Activated CD8-positive, alpha-beta memory T cell treated with anti-CD3 and anti-CD28 coated beads for 48 hours (primary cell): ENCODE results near the gene RSRC2.
"Not testable (repeated sequence)": the region's sequence is repeated elsewhere in the genome, so short reads cannot be mapped to it uniquely, and the experiment has no call there.

Experiments
- DNase-seq, 3 experiments: peaks; one replicate each; pipeline ENCODE4 v3.0.0-alpha.2; 2020; ENCODE audit warnings: low read depth in 2 of 3, low spot score in 2 of 3

The RSRC2 gene

GRCh38 chr12:122486805-122487426 is 39.8 kb downstream of the RSRC2 start:
- DNase-seq: no peak

DNA sequence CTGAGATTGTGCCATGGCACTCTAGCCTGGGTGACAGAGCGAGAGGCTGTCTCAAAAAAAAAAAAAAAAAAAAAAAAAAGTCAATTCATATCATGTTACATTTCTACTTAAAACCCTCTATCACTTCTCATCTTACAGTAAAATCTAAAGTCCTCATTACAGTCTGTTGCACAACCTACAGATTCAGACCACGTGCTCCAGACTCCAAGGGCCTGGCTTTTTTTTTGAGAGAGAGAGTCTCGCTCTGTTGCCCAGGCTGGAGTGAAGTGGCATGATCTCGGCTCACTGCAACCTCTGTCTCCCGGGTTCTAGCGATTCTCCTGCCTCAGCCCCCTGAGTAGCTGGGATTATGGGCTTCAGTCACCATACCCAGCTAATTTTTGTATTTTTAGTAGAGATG is 40.4 kb downstream of the RSRC2 start:
- DNase-seq: not testable (repeated sequence)

DNA sequence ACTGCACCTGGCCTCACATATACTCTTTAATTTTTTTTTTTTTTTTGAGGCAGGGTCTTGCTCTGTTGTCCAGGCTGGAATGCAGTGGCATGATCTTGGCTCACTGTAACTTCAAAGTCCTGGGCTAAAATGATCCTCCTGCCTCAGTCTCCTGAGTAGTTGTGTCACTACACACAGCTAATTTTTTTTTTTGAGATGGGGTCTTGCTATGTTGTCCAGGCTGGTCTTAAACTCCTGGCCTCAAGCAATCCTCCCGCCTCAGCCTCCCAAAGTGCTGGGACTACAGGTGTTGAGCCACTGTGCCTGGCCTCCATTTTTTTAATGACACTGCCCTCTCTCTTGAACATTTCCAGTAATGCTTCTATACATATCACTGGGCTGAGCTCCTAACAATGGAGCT is 42.4 kb downstream of the RSRC2 start:
- DNase-seq: not testable (repeated sequence)

DNA sequence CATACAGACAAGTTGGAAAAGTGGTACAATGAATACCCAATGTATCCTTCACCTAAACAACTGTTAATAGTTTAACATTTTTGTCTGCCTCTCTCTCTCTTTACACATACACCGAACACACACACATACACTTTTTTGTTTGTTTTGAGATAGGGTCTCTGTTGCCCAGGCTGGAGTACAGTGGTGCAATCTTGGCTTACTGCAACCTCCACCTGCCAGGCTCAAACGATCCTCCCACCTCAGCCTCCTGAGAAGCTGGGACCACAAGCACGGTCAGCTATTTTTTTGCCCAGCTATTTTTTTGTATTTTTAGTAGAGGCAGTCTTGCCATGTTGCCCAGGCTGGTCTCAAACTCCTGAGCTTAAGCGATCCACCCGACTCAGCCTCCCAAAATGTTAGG is 42.8 kb downstream of the RSRC2 start:
- no peak for DNase-seq

DNA sequence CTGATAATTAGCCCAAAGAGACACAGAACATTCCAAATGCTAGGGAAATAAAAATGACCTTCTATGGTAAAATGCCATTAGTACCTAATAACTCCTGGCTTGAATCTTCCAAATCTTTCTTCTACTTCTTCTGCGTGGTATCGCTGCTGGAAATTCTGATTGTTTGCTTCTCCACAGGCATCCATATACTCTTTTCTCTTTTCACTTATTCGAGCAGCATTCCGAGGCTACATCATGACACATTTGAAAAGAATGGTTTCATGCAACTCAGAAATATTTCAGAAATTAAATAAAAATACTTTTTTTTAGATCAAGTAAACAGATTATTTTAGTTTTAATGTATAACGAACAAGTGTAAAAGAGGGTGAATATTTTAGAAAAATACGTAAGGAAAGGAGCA is 44.9 kb downstream of the RSRC2 start:
- DNase-seq: no peak

DNA sequence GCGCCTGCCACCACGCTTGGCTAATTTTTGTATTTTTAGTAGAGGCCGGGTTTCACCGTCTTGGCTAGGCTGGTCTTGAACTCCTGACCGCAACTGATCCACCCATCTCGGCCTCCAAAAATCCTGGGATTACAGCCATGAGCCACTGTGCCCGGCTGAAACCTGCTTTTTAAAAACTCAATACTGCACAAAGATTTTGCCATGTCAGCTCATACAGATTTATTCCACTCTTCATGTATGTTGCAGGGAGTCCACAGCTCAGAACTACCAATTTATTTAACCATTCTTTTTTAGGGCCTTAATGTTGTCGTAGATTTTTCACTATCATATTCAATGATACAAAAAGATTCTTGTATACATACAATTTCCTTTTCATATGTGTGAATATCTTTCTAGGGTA is 46.0 kb downstream of the RSRC2 start:
- no peak for DNase-seq

GRCh38 chr12:122474324-122474716 is 52.4 kb downstream of the RSRC2 start:
- DNase-seq: no peak

DNA sequence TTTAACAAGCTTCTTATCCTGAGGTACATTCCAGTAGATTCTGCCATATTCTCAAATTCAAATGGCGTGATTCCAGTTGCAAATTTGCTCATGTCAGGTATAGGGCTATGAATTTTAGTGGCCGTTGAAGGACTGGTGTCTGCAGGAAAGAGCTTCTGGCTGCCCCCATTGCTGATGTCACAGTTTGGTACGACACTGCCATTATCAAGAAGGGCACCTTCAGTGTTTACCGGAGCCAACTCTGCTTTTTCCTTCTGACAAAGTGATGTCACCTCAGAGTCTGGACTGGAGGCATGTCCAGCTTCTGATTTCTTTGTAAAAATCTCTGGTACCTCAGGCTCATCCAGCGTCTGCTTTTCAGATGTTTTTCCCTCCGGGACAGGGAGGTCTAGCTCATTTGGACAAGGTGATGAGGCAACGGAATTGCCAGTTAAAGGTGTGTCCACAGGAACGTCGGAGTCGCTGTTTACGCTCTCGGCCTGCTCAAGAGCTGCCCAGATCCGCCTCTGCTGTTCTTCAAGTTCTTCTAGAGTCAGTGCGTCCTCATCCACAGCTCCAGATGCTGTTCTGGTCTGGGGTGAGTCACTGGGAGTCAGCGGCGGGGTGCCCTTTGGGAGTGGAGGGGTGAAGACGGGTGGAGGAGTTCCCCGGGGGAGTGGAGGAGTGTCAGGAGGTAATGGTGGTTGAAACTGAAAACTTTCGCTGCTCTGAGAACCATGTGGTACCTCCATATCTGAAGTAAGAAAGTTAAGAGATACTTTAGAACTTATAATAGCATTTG is 53.0 kb downstream of the RSRC2 start:
- DNase-seq: peak in 2 of 3 experiments; percentile 29 to 59

- no peak for DNase-seq
Observed at GRCh38 chr12:122471324-122472226, 55.2 kb downstream of the RSRC2 start.

DNA sequence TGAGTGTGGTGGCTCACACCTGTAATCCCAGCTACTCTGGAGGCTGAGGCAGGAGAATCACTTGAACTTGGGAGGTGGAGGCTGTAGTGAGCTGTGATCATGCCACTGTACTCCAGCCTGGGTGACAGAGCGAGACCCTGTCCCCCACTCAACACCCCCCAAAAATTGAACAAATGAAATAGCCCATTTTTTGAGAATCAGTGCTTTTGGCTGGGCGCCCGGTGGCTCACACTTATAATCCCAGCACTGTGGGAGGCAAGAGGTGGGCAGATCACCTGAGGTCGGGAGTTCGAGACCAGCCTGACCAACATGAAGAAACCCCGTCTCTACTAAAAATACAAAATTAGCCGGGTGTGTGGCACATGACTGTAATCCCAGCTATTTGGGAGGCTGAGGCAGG is 56.2 kb downstream of the RSRC2 start:
- DNase-seq: not testable (repeated sequence)

GRCh38 chr12:122469856-122470255 is 56.9 kb downstream of the RSRC2 start:
- not testable (repeated sequence) for DNase-seq

DNA sequence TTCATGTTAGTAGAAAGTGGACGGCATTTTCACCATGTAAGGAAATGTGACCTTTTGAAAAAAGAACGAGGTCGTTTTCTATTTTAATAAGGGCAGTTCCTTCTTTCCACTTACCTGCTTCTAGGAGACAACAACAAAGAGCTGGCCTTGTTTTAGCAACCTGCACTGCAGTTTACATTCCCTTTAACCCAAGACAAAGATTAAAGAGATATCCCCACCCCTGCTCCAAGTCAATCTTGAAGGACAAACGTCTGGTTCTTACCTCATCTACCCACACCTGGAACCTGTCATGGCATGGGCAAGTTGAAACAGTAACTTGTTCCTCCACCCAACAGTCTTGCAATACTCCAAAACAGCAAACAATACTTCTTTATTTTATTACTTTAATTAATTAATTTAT is 58.8 kb downstream of the RSRC2 start:
- no peak for DNase-seq

- DNase-seq: not testable (repeated sequence)
Observed at GRCh38 chr12:122464317-122465042, 62.3 kb downstream of the RSRC2 start.

DNA sequence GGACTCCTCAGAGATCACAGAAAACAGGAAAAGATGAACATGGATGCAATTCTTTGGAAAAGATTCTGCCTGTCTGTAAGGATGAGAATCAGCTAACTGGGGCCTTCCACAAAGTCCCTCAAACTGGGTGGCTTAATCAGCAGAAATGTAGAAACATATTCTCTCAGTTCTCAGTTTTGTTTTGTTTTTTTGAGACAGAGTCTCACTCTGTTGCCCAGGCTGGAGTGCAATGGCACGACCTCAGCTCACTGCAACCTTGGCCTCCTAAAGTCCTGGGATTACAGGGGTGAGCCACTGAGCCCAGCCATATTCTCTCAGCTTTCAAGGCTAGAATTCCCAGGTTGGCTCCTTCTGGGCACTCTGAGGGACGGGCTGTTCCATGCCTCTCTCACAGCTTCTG is 66.1 kb downstream of the RSRC2 start:
- DNase-seq: no peak

- DNase-seq: no peak
Observed at GRCh38 chr12:122460061-122460460, 66.7 kb downstream of the RSRC2 start.

DNA sequence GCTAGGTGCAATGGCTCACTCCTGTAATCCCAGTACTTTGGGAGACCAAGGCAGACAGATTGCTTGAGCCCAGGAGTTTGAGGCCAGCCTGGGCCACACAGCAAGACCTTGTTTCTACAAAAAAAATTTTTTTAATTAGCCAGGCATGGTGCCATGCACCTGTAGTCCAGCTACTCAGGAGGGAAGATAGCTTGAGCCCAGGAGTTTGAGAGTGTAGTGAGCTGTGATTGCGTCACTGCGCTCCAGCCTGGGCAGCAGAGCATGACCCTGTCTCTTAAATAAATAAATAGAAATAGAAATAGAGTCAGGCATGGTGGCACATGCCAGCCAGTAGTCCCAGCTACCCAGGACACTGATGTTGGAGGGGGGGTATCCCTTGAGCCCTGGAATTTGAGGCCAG is 67.5 kb downstream of the RSRC2 start:
- DNase-seq: no peak

DNA sequence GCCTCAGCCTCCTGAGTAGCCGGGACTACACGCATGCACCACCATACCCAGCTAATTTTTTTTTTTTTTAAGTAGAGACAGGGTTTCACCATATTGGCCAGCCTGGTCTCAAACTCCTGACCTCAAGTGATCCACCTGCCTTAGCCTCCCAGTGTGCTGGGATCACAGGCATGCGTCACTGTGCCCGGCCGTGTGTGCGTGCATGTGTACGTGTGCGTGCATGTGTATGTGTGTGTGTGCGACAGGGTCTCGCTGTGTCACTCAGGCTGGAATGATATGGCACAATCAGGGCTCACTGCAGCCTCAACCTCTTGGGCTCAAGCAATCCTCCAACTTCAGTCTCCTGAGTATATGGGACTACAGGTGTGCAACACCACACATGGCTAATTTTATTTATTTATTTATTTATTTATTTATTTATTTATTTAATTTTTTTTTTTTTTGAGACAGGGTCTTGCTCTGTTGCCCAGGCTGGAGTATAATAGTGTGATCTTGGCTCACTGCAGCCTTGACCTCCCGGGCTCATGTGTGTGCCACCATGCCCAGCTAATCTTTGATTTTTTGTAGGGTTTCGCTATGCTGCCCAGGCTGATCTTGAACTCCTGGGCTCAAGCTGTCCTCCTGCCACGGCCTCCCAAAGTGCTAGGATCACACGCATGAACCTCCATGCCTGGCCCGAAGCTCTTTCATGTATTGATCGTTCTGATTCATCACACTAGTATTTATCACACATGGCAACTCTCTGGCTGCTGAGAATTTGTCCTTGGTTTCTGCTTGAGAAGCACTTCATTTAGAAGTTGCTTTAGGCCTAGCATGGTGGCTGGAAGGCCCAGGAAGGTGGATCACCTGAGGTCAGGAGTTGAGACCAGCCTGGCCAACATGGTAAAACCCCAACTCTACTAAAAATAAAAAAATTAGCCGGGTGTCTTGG is 68.4 kb downstream of the RSRC2 start:
- no peak for DNase-seq

DNA sequence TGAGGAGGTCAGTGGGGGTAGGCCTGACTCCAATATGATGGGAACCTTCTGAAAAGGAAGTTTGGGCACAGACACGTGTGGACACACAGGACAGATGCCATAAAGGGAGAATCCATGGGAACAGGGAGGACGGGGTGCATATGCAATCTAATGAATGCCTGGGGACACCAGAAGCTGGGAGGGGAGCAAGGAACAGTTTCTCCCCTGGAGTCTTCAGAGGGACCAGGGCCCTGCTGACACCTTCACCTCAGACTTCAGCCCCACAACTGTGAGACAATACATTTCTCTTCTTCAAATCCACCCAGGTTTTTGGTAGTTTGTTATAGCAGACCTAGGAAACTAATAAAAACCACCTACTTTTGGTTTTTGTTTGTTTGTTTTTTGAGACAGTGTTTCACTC is 69.1 kb downstream of the RSRC2 start:
- no peak for DNase-seq

DNA sequence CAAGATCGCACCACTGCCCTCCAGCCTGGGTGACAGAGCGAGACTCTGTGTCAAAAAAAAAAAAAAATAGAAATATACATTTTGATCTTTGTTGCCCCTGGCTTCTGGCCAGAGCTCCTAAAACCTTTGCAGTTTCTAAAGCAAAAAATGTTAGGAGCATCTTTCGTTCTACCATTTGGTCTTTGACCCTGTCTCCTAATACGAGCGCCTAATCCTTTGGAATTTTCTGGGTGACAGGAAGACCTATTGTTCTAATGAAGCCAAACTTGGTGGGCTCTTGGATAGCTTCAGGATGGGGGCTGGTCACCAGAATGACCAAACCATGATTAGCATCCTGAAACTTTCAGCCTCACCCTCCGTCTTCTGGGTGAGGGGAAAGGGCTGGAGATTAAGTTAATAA is 72.0 kb downstream of the RSRC2 start:
- no peak for DNase-seq

GRCh38 chr12:122454250-122454721 is 72.5 kb downstream of the RSRC2 start:
- no peak for DNase-seq
